ENCODE results near the gene SRC. TPM values are rescaled to one million over a fixed set of nuclear protein-coding genes. Genes with fewer than 3 reads are reported as not detected.

SRC gene
- total RNA-seq, 1 donor from 2014 or later, result 128 TPM

GRCh38 chr20:37442547-37442946, 96.6 kb downstream of the SRC start:
- TF ChIP-seq CTCF (IDR thresholded peaks at IDR 0.05; ENCODE audit: unreplicated experiment), result no peak
- Mint-ChIP-seq H3K4me3 (ENCODE audit: low read depth) (no peak overlapping the region), H3K27me3 (peaks cover 16% of the 10 kb centered on the region), H3K27ac (no peak overlapping the region), H3K36me3 (ENCODE audit: insufficient read depth) (no peaks in the 10 kb centered on the region), H3K4me1 (ENCODE audit: low read depth) (peaks cover 5% of the 10 kb centered on the region), H3K9me3 (ENCODE audit: low read depth) (no peaks in the 10 kb centered on the region)
- no peak for DNase-seq (ENCODE audit: low spot score, unreplicated experiment)

GRCh38 chr20:37442986-37443385, 97.0 kb downstream of the SRC start:
- H3K4me3 Mint-ChIP-seq (ENCODE audit: low read depth), result no peak overlapping the region
- H3K27ac Mint-ChIP-seq, result no peak overlapping the region
- peaks cover 4% of the 10 kb centered on the region for H3K4me1 Mint-ChIP-seq (ENCODE audit: low read depth)
- H3K27me3 Mint-ChIP-seq, result peaks cover 18% of the 10 kb centered on the region
- no peaks in the 10 kb centered on the region for H3K9me3 Mint-ChIP-seq (ENCODE audit: low read depth)
- no peak for TF ChIP-seq CTCF (IDR thresholded peaks at IDR 0.05; ENCODE audit: unreplicated experiment)
- no peaks in the 10 kb centered on the region for H3K36me3 Mint-ChIP-seq (ENCODE audit: insufficient read depth)
- DNase-seq (ENCODE audit: low spot score, unreplicated experiment), result no peak

- H3K36me3 Mint-ChIP-seq (ENCODE audit: insufficient read depth), result no peaks in the 10 kb centered on the region
- H3K9me3 Mint-ChIP-seq (ENCODE audit: low read depth), result no peaks in the 10 kb centered on the region
- no peak for DNase-seq (ENCODE audit: low spot score, unreplicated experiment)
- no peak overlapping the region for H3K27ac Mint-ChIP-seq
- peaks cover 2% of the 10 kb centered on the region for H3K4me1 Mint-ChIP-seq (ENCODE audit: low read depth)
- H3K4me3 Mint-ChIP-seq (ENCODE audit: low read depth), result no peak overlapping the region
- H3K27me3 Mint-ChIP-seq, result peaks cover 22% of the 10 kb centered on the region
- TF ChIP-seq CTCF (IDR thresholded peaks at IDR 0.05; ENCODE audit: unreplicated experiment), result no peak
Measured at GRCh38 chr20:37443596-37443995, 97.7 kb downstream of the SRC start.

- no peak overlapping the region for H3K27ac Mint-ChIP-seq
- no peak overlapping the region for H3K4me3 Mint-ChIP-seq (ENCODE audit: low read depth)
Measured at GRCh38 chr20:37445041-37445440, 99.1 kb downstream of the SRC start.

GRCh38 chr20:37446286-37447032, 100.5 kb downstream of the SRC start:
- peaks cover 17% of the 10 kb centered on the region for H3K27me3 Mint-ChIP-seq
- no peaks in the 10 kb centered on the region for H3K4me1 Mint-ChIP-seq (ENCODE audit: low read depth)
- no peak overlapping the region for H3K4me3 Mint-ChIP-seq (ENCODE audit: low read depth)
- TF ChIP-seq CTCF (IDR thresholded peaks at IDR 0.05; ENCODE audit: unreplicated experiment), result no peak
- no peaks in the 10 kb centered on the region for H3K36me3 Mint-ChIP-seq (ENCODE audit: insufficient read depth)
- no peak overlapping the region for H3K27ac Mint-ChIP-seq
- DNase-seq (ENCODE audit: low spot score, unreplicated experiment), result no peak
- no peaks in the 10 kb centered on the region for H3K9me3 Mint-ChIP-seq (ENCODE audit: low read depth)

More at GRCh38 chr20:37445041-37445440, 99.1 kb downstream of the SRC start:
- no peak for DNase-seq (ENCODE audit: low spot score, unreplicated experiment)
- H3K27me3 Mint-ChIP-seq, result peaks cover 18% of the 10 kb centered on the region
- H3K9me3 Mint-ChIP-seq (ENCODE audit: low read depth), result no peaks in the 10 kb centered on the region
- no peaks in the 10 kb centered on the region for H3K36me3 Mint-ChIP-seq (ENCODE audit: insufficient read depth)
- H3K4me1 Mint-ChIP-seq (ENCODE audit: low read depth), result no peaks in the 10 kb centered on the region
- no peak for TF ChIP-seq CTCF (IDR thresholded peaks at IDR 0.05; ENCODE audit: unreplicated experiment)
